Measurements from ENCODE around the gene RAB1B. TPM values are rescaled to one million over a fixed set of nuclear protein-coding genes. Genes with fewer than 3 reads are reported as not detected.

RAB1B gene
- total and polyA plus RNA-seq, 10 of the 15 experiments (the other 5 are each of a cell fraction or from before 2014, with no cell fraction given), result 10.4 to 193 (median 96.9) TPM

DNA sequence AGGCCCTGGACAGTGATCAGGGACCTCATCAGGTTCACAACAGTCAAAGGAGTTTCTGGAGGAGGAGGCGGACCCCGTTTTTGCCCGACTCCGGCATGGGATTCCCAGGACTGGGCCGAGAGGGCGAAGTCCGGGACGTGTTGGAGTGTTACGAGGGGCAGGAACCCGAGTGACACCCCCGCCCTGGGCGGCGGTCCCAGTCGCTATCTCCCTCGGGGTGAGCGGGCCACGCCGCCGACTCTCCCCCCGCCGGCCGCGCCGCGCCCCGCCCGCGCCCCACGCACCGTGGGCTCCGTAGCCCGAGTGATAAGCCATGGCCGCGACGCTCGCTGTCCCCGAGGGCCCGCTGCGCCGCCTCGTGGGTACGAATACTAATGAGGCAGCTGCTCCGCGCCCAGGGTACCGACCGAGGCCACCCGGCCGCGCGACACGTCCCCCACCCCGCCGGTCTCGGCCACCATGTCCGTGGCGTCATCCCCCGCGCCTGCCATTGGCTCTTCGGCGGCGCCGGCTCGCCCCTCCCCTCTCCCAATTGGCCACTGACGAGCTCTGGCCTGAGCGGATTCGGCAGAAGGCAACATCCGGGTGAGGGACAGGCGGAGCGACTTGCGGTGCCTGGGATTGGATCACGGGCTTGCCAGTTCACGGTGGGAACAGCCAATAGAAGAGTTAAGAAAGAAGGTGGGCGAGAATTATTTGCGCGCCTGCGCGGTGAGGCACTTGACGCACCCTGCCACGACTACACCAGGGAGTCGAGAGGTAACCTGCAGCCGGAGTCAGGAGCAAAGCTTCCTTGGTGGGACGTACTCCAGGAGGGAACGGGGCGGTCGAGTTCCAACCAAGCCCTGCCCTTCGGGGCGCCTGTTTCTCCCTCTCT, 20.5 kb downstream of the RAB1B start, which contains the start of gene YIF1A:
TSS of gene YIF1A (minus strand) at position 473 of the 877 bp plus-strand sequence. CDS start at position 315, 158 bp downstream.
- FAIRE-seq (peak; percentile 100), ATAC-seq (peak; percentile 97), DNase-seq (ENCODE audit: low read depth, low spot score) (peak; percentile 98)
- in situ Hi-C loops (cut with MboI), result no loop called here
- WGBS (ENCODE audit: insufficient coverage, insufficient replicate concordance, low lambda C conversion rate, missing lambda C conversion rate), result 2% methylated on average over 76 of the region's 87 CpGs
- Histone ChIP-seq H3K27ac (ENCODE audit: control insufficient read depth, insufficient read depth) (peak within 1 kb of the TSS; percentile 87), H3K9me3 (replicated peaks; ENCODE audit: control insufficient read depth, insufficient read depth, low read length) (no peaks in the 10 kb centered on the region), H3K4me2 (ENCODE audit: control insufficient read depth, insufficient read depth) (peak within 1 kb of the TSS; percentile 96), H2AFZ (ENCODE audit: control insufficient read depth, low read depth, low read length) (peak within 1 kb of the TSS; percentile 97), H3K79me2 (ENCODE audit: control insufficient read depth, insufficient read depth, low read length) (peaks cover 12% of the 10 kb centered on the region), H3K4me1 (ENCODE audit: control insufficient read depth, insufficient read depth, low read length) (peaks cover 15% of the 10 kb centered on the region), H3K4me3 (peak within 1 kb of the TSS; percentile 83), H3K36me3 (ENCODE audit: control insufficient read depth in 2 of 2, insufficient read depth in 2 of 2, low read length in 1 of 2) (no peaks in the 10 kb centered on the region; a peak in 1 of 4 replicates), H4K20me1 (ENCODE audit: control insufficient read depth, insufficient read depth) (no peaks in the 10 kb centered on the region; the same call in 1 of the 2 replicates), H3K9ac (ENCODE audit: control insufficient read depth, insufficient read depth, low read length) (peak within 1 kb of the TSS; percentile 95), H3K27me3 (replicated peaks in 1 of 2; ENCODE audit: control insufficient read depth in 2 of 2, insufficient read depth in 2 of 2, low read length in 1 of 2) (peaks cover 2 to 7% of the 10 kb centered on the region in 2 experiments; a peak in 2 of 4 replicates)
- ChIA-PET POLR2A (interaction anchor here (0.6 to 2.4 kb wide), 18 partner anchors 9 to 1023 kb away, joined by 3 to 26 read pairs (median 3); partner anchors contain the start of genes BRMS1, FIBP, RAB1B and SF3B2), CTCF (interaction anchor here (0.7 to 2.7 kb wide), 19 partner anchors 9 to 244 kb away, joined by 3 to 21 read pairs (median 5); partner anchors contain the start of genes MRPL11, RAB1B and RIN1), SMC1A (ENCODE audit: uncharacterized antibody, unreplicated experiment) (interaction anchor here (0.6 to 2.5 kb wide), 10 partner anchors 12 to 138 kb away, joined by 3 to 10 read pairs (median 4); no protein-coding TSS in a partner anchor), RAD21 (ENCODE audit: unreplicated experiment) (interaction anchor here (0.6 to 2.0 kb wide), 12 partner anchors 21 to 250 kb away, joined by 3 to 28 read pairs (median 4); partner anchors contain the start of genes BRMS1, PELI3 and RAB1B)
- BruUV-seq (replicated peaks), result no TSS peak
- intact Hi-C loops (cut with micrococcal nuclease; ENCODE audit: unreplicated experiment), result no loop called here
- TF ChIP-seq, protein P1, sequence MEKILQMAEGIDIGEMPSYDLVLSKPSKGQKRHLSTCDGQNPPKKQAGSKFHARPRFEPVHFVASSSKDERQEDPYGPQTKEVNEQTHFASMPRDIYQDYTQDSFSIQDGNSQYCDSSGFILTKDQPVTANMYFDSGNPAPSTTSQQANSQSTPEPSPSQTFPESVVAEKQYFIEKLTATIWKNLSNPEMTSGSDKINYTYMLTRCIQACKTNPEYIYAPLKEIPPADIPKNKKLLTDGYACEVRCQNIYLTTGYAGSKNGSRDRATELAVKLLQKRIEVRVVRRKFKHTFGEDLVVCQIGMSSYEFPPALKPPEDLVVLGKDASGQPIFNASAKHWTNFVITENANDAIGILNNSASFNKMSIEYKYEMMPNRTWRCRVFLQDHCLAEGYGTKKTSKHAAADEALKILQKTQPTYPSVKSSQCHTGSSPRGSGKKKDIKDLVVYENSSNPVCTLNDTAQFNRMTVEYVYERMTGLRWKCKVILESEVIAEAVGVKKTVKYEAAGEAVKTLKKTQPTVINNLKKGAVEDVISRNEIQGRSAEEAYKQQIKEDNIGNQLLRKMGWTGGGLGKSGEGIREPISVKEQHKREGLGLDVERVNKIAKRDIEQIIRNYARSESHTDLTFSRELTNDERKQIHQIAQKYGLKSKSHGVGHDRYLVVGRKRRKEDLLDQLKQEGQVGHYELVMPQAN (conservative IDR thresholded peaks at IDR 0.05), result peak; percentile 84
- TF ChIP-seq SMARCA5 (IDR thresholded peaks at IDR 0.05) (peak; percentile 73), IKZF1 (conservative IDR thresholded peaks at IDR 0.05) (peak; percentile 46), TAF1 (IDR thresholded peaks at IDR 0.05; ENCODE audit: borderline replicate concordance, low read depth, low read length) (peak; percentile 53; the same call in 1 of the 2 replicates), BACH1 (IDR thresholded peaks at IDR 0.05; ENCODE audit: borderline replicate concordance) (peak; percentile 96), NFIC (IDR thresholded peaks at IDR 0.05; ENCODE audit: low read depth, low read length) (no peak), NRF1 (conservative IDR thresholded peaks at IDR 0.05; ENCODE audit: low read depth, low read length) (peak; percentile 54), RUNX3 (IDR thresholded peaks at IDR 0.05; ENCODE audit: low read length) (no peak)
- TF ChIP-seq, protein P2, sequence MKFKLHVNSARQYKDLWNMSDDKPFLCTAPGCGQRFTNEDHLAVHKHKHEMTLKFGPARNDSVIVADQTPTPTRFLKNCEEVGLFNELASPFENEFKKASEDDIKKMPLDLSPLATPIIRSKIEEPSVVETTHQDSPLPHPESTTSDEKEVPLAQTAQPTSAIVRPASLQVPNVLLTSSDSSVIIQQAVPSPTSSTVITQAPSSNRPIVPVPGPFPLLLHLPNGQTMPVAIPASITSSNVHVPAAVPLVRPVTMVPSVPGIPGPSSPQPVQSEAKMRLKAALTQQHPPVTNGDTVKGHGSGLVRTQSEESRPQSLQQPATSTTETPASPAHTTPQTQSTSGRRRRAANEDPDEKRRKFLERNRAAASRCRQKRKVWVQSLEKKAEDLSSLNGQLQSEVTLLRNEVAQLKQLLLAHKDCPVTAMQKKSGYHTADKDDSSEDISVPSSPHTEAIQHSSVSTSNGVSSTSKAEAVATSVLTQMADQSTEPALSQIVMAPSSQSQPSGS (IDR thresholded peaks at IDR 0.05; ENCODE audit: low read length), result peak; percentile 94
- TF ChIP-seq, protein P3, sequence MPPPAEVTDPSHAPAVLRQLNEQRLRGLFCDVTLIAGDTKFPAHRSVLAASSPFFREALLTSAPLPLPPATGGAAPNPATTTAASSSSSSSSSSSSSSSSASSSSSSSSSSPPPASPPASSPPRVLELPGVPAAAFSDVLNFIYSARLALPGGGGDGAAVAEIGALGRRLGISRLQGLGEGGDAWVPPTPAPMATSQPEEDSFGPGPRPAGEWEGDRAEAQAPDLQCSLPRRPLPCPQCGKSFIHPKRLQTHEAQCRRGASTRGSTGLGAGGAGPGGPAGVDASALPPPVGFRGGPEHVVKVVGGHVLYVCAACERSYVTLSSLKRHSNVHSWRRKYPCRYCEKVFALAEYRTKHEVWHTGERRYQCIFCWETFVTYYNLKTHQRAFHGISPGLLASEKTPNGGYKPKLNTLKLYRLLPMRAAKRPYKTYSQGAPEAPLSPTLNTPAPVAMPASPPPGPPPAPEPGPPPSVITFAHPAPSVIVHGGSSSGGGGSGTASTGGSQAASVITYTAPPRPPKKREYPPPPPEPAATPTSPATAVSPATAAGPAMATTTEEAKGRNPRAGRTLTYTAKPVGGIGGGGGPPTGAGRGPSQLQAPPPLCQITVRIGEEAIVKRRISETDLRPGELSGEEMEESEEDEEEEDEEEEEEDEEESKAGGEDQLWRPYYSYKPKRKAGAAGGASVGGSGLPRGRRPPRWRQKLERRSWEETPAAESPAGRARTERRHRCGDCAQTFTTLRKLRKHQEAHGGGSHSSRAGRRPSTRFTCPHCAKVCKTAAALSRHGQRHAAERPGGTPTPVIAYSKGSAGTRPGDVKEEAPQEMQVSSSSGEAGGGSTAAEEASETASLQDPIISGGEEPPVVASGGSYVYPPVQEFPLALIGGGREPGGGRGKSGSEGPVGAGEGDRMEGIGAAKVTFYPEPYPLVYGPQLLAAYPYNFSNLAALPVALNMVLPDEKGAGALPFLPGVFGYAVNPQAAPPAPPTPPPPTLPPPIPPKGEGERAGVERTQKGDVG (CRISPR knock-in tag; IDR thresholded peaks at IDR 0.05), result no peak
- TF ChIP-seq, protein P4, sequence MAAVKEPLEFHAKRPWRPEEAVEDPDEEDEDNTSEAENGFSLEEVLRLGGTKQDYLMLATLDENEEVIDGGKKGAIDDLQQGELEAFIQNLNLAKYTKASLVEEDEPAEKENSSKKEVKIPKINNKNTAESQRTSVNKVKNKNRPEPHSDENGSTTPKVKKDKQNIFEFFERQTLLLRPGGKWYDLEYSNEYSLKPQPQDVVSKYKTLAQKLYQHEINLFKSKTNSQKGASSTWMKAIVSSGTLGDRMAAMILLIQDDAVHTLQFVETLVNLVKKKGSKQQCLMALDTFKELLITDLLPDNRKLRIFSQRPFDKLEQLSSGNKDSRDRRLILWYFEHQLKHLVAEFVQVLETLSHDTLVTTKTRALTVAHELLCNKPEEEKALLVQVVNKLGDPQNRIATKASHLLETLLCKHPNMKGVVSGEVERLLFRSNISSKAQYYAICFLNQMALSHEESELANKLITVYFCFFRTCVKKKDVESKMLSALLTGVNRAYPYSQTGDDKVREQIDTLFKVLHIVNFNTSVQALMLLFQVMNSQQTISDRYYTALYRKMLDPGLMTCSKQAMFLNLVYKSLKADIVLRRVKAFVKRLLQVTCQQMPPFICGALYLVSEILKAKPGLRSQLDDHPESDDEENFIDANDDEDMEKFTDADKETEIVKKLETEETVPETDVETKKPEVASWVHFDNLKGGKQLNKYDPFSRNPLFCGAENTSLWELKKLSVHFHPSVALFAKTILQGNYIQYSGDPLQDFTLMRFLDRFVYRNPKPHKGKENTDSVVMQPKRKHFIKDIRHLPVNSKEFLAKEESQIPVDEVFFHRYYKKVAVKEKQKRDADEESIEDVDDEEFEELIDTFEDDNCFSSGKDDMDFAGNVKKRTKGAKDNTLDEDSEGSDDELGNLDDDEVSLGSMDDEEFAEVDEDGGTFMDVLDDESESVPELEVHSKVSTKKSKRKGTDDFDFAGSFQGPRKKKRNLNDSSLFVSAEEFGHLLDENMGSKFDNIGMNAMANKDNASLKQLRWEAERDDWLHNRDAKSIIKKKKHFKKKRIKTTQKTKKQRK (IDR thresholded peaks at IDR 0.05; ENCODE audit: low read depth, low read length), result peak; percentile 87
